ENCODE measurements around the gene CREBRF. TPM values are rescaled to one million over a fixed set of nuclear protein-coding genes. Genes with fewer than 3 reads are reported as not detected.
"Not testable (repeated sequence)": the region's sequence is repeated elsewhere in the genome, so short reads cannot be mapped to it uniquely, and the experiment has no call there.

Gene CREBRF
- total and polyA plus RNA-seq, 2 experiments from 2014 or later, result 3.2 to 14.6 TPM

DNA sequence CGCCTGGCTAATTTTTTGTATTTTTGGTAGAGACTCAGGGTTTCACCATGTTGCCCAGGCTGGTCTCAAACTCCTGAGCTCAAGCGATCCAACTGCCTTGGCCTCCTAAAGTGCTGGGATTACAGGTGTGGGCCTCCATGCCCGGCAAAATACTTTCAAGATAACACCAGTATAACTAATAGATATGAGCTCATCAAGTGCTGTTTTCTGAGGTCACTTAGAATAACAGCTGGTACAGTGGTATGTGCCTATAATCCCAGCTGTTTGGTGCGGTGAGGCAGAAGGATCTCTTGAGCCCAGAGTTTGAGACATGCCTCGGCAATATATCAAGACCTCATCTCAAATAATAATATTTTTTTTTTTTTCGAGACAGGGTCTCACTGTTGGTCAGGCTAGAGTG is 30.5 kb upstream of the CREBRF start:
- in situ Hi-C loops (cut with MboI), result no loop called here
- no peaks in the 10 kb centered on the region for H3K9me3 ChIP-seq (ENCODE audit: low read depth)
- H3K27me3 ChIP-seq (replicated peaks; ENCODE audit: insufficient read depth), result no peaks in the 10 kb centered on the region
- TF ChIP-seq EZH2 (IDR thresholded peaks at IDR 0.05; ENCODE audit: insufficient read depth, poor library complexity, severe bottlenecking) (no peak), EZH2phosphoT487 (IDR thresholded peaks at IDR 0.05; ENCODE audit: insufficient read depth, low read depth) (no peak)
- DNase-seq, result no peak
- H3K4me3 ChIP-seq, result no peak overlapping the region
- peaks cover 8% of the 10 kb centered on the region; the same call in 1 of the 2 replicates for H4K20me1 ChIP-seq (ENCODE audit: insufficient read depth)
- H3K27ac ChIP-seq, result no peak overlapping the region
- H3K9me2 ChIP-seq (ENCODE audit: insufficient read depth), result no peaks in the 10 kb centered on the region
- no peak overlapping the region for H3K9ac ChIP-seq
- no peaks in the 10 kb centered on the region for H3K36me3 ChIP-seq (ENCODE audit: low read depth)
- WGBS, 2 experiments (ENCODE audit: low coverage in 1 of 2, low lambda C conversion rate in 2 of 2, missing lambda C conversion rate in 2 of 2), result 88 to 92% methylated on average over 6 of the region's 6 CpGs
- peaks cover 6% of the 10 kb centered on the region for H3K4me1 ChIP-seq (ENCODE audit: insufficient read depth)
- no peak overlapping the region for H2AFZ ChIP-seq
- no peaks in the 10 kb centered on the region; the same call in 1 of the 2 replicates for H3F3A ChIP-seq (ENCODE audit: insufficient read depth)
- no peak overlapping the region for H3K4me2 ChIP-seq (ENCODE audit: unreplicated experiment)
- H3K79me2 ChIP-seq (ENCODE audit: insufficient read depth), result peaks cover 98% of the 10 kb centered on the region

DNA sequence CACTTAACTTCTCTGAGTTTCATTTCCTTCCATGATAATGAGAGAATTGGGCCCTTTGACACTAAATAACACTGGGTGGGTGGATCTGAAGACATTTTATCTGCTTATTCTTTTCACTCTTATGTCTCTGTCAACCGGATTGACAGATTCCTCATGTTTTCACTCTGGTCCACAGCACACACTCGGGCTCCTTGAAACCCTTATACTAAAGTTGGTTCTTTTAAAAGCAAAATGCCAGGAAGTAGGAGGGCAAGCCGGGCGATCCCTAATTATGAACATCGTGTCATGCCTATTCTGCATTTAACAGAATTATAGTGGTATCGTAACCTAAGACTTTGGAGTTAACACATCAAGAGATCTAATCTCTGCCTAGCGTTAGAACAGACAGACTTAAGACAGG is 28.2 kb upstream of the CREBRF start:
- H3F3A ChIP-seq (ENCODE audit: insufficient read depth), result no peaks in the 10 kb centered on the region
- H3K27ac ChIP-seq, result no peak overlapping the region
- in situ Hi-C loops (cut with MboI), result no loop called here
- no peaks in the 10 kb centered on the region for H3K36me3 ChIP-seq (ENCODE audit: low read depth)
- no peaks in the 10 kb centered on the region for H3K9me3 ChIP-seq (ENCODE audit: low read depth)
- H2AFZ ChIP-seq, result no peak overlapping the region
- H3K4me3 ChIP-seq, result no peak overlapping the region
- no peak overlapping the region for H3K9ac ChIP-seq
- H3K9me2 ChIP-seq (ENCODE audit: insufficient read depth), result no peaks in the 10 kb centered on the region
- peaks cover 6% of the 10 kb centered on the region; the same call in 1 of the 2 replicates for H3K4me1 ChIP-seq (ENCODE audit: insufficient read depth)
- 95 to 97% methylated on average over 7 of the region's 7 CpGs for WGBS, 2 experiments (ENCODE audit: low coverage in 1 of 2, low lambda C conversion rate in 2 of 2, missing lambda C conversion rate in 2 of 2)
- H4K20me1 ChIP-seq (ENCODE audit: insufficient read depth), result peaks cover 8% of the 10 kb centered on the region; the same call in 1 of the 2 replicates
- H3K27me3 ChIP-seq (replicated peaks; ENCODE audit: insufficient read depth), result no peaks in the 10 kb centered on the region
- peaks cover 97% of the 10 kb centered on the region for H3K79me2 ChIP-seq (ENCODE audit: insufficient read depth)
- no peak overlapping the region for H3K4me2 ChIP-seq (ENCODE audit: unreplicated experiment)
- no peak for TF ChIP-seq EZH2 (IDR thresholded peaks at IDR 0.05; ENCODE audit: insufficient read depth, poor library complexity, severe bottlenecking)
- TF ChIP-seq EZH2phosphoT487 (IDR thresholded peaks at IDR 0.05; ENCODE audit: insufficient read depth, low read depth), result no peak
- DNase-seq, result no peak

DNA sequence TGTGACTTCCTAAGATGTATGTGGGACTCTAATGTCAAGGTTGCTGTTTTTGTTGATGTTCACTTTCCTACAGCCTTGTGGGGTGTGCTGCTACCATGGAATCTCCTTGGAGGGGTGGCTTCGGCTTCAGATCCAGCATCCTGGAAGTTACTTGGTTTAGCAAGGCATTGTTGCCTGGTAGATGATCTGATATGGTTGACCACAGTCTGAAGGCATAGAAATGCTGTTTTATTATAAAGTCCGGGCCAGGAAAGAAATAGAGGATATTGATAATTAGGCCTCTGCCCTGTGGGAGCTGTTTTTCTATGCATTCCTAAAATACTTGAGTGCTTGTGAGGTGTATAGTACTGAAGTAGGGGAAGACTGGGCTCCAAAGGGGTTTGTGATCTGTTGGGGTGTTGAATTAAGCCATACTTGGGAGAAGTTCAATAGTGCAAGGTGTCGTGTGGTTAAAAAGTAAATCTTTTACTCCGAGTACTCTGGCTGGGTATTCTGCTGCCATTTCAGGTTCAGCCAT is 27.3 kb upstream of the CREBRF start:
- Histone ChIP-seq H3K4me1 (ENCODE audit: insufficient read depth) (peaks cover 6% of the 10 kb centered on the region; the same call in 1 of the 2 replicates), H3K9me3 (ENCODE audit: low read depth) (no peaks in the 10 kb centered on the region), H3K4me3 (no peak overlapping the region), H3K27me3 (replicated peaks; ENCODE audit: insufficient read depth) (no peaks in the 10 kb centered on the region), H3K27ac (no peak overlapping the region), H3K9ac (no peak overlapping the region), H3K36me3 (ENCODE audit: low read depth) (no peaks in the 10 kb centered on the region), H3K4me2 (ENCODE audit: unreplicated experiment) (no peak overlapping the region), H4K20me1 (ENCODE audit: insufficient read depth) (peaks cover 8% of the 10 kb centered on the region; the same call in 1 of the 2 replicates), H3K9me2 (ENCODE audit: insufficient read depth) (no peaks in the 10 kb centered on the region), H3F3A (ENCODE audit: insufficient read depth) (no peaks in the 10 kb centered on the region), H2AFZ (no peak overlapping the region), H3K79me2 (ENCODE audit: insufficient read depth) (peaks cover 97% of the 10 kb centered on the region)
- 77 to 84% methylated on average over 4 of the region's 4 CpGs for WGBS, 2 experiments (ENCODE audit: low coverage in 1 of 2, low lambda C conversion rate in 2 of 2, missing lambda C conversion rate in 2 of 2)
- no peak for TF ChIP-seq EZH2phosphoT487 (IDR thresholded peaks at IDR 0.05; ENCODE audit: insufficient read depth, low read depth)
- TF ChIP-seq EZH2 (IDR thresholded peaks at IDR 0.05; ENCODE audit: insufficient read depth, poor library complexity, severe bottlenecking), result no peak
- in situ Hi-C loops (cut with MboI), result no loop called here
- DNase-seq, result no peak

DNA sequence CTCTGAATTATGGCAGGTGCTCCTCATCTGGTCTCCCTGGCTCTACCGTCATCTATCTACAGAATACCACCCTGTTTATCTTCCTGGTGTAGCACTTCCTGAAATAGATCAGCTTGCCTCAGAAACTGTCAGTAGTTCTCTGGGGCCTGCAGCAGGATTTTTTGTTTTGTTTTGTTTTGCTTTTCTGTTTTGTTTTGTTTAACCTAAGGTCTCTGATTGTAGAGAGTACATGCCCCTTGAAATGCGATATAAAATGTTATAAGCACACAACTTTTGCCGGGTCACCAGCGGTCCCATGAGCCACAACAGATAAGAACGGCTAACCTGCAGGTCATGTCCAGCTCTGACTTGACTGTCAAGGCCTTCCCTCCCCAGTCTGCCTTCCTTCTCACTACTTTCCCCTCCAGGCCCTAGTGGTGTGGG is 26.6 kb upstream of the CREBRF start:
- Histone ChIP-seq H3K9me3 (ENCODE audit: low read depth) (no peaks in the 10 kb centered on the region), H3K27me3 (replicated peaks; ENCODE audit: insufficient read depth) (no peaks in the 10 kb centered on the region), H3K79me2 (ENCODE audit: insufficient read depth) (peaks cover 97% of the 10 kb centered on the region), H4K20me1 (ENCODE audit: insufficient read depth) (peaks cover 8% of the 10 kb centered on the region; the same call in 1 of the 2 replicates), H3K4me3 (no peak overlapping the region), H3K9me2 (ENCODE audit: insufficient read depth) (no peaks in the 10 kb centered on the region), H3F3A (ENCODE audit: insufficient read depth) (0 out of 2 replicates have a peak, but pooled peaks cover 6% of the 10 kb centered on the region), H3K4me1 (ENCODE audit: insufficient read depth) (peaks cover 6% of the 10 kb centered on the region; the same call in 1 of the 2 replicates), H3K36me3 (ENCODE audit: low read depth) (no peaks in the 10 kb centered on the region), H3K9ac (no peak overlapping the region), H3K4me2 (ENCODE audit: unreplicated experiment) (no peak overlapping the region), H2AFZ (no peak overlapping the region), H3K27ac (no peak overlapping the region)
- WGBS, 2 experiments (ENCODE audit: low coverage in 1 of 2, low lambda C conversion rate in 2 of 2, missing lambda C conversion rate in 2 of 2), result 92 to 93% methylated on average over 5 of the region's 5 CpGs
- TF ChIP-seq EZH2phosphoT487 (IDR thresholded peaks at IDR 0.05; ENCODE audit: insufficient read depth, low read depth) (no peak), EZH2 (IDR thresholded peaks at IDR 0.05; ENCODE audit: insufficient read depth, poor library complexity, severe bottlenecking) (no peak)
- in situ Hi-C loops (cut with MboI), result no loop called here
- no peak for DNase-seq

DNA sequence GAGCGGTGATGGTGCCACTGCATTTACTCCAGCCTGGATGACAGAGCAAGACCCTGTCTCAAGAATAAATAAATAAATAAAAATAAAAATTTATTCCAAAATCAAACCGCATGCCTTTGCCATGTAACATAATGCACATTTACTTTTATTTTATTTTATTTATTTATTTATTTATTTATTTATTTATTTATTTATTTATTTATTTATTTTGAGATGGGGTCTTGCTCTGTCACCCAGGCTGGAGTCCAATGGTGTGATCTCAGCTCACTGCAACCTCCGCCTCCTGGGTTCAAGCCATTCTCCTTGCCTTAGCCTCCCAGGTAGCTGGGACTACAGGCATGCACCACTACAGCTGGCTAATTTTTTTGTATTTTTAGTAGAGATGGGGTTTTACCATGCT is 24.1 kb upstream of the CREBRF start:
- Histone ChIP-seq H3F3A (ENCODE audit: insufficient read depth) (peaks cover 14% of the 10 kb centered on the region; the same call in 1 of the 2 replicates), H3K4me1 (ENCODE audit: insufficient read depth) (peaks cover 19% of the 10 kb centered on the region), H3K79me2 (ENCODE audit: insufficient read depth) (peaks cover 96% of the 10 kb centered on the region)
- H3K9ac ChIP-seq; H3K4me2 ChIP-seq (ENCODE audit: unreplicated experiment); DNase-seq; H2AFZ ChIP-seq; H3K9me3 ChIP-seq (ENCODE audit: low read depth); H3K4me3 ChIP-seq; in situ Hi-C loops (cut with MboI); H3K9me2 ChIP-seq (ENCODE audit: insufficient read depth); H3K36me3 ChIP-seq (ENCODE audit: low read depth); H3K27ac ChIP-seq; H3K27me3 ChIP-seq (replicated peaks; ENCODE audit: insufficient read depth); H4K20me1 ChIP-seq (ENCODE audit: insufficient read depth): not testable (repeated sequence)
- WGBS, 2 experiments (ENCODE audit: low coverage in 1 of 2, low lambda C conversion rate in 2 of 2, missing lambda C conversion rate in 2 of 2), result 94 to 97% methylated on average over 3 of the region's 3 CpGs

Measured in GM23248 (cell line).